GM19468 (cell line): ENCODE data around the gene IFNL1.
"Not testable (repeated sequence)": the region's sequence is repeated elsewhere in the genome, so short reads cannot be mapped to it uniquely, and the experiment has no call there.

Source experiments
- ATAC-seq: cut with Tn5 transposase; IDR thresholded peaks from one replicate; pipeline ENCODE4 v1.9.1; 2021; ENCODE audit warnings: mild to moderate bottlenecking, moderate library complexity, moderate number of reproducible peaks; ENCODE audit not compliant: unreplicated experiment; ENCODE audit errors: extremely low read depth

Gene IFNL1

GRCh38 chr19:39307046-39307821 lies 11.0 kb downstream of the IFNL1 start:
- ATAC-seq: no peak

- ATAC-seq: no peak
Observed at GRCh38 chr19:39307822-39308530, 11.8 kb downstream of the IFNL1 start.

- no peak for ATAC-seq
Observed at GRCh38 chr19:39308531-39309304, 12.5 kb downstream of the IFNL1 start.

GRCh38 chr19:39309305-39309670 lies 13.1 kb downstream of the IFNL1 start:
- ATAC-seq: not testable (repeated sequence)

- no peak for ATAC-seq
Observed at GRCh38 chr19:39310558-39311311, 14.5 kb downstream of the IFNL1 start.

DNA sequence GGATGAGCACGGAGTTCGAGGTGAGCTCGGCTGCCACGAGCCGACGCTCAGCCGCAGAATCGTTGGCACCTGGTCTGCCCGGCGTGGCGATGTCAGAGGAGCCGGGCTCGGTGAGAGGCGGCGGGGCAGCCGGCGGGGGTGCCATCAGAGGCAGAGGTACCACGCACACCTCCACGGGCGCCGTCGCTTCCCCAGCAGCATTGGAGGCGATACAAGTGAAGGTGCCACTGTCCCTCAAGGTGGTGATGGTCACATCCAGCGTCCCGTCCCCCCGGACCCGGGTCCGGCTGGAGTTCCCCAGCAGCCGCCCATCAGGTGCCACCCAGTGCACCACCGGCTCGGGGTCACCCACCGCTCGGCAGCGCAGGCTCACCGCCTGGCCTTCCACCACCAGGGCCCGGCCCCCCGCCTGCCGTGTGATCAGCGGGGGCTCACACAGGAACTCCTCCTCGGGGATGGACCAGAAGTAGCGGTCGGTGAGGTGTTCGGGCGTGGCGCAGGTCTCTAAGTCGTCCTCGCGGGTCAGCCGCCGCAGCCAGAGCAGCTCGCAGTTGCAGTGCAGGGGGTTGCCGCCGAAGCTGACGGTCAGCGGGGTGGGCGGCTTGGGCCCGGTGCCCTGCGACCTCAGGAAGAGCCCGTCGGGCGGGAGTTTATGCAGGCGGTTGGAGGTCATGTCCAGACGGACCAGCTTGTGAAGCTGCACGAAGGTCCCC lies 18.0 kb downstream of the IFNL1 start:
- ATAC-seq: no peak

GRCh38 chr19:39315933-39316332 lies 19.7 kb downstream of the IFNL1 start:
- ATAC-seq: no peak

GRCh38 chr19:39316627-39317321 lies 20.6 kb downstream of the IFNL1 start:
- ATAC-seq: no peak

DNA sequence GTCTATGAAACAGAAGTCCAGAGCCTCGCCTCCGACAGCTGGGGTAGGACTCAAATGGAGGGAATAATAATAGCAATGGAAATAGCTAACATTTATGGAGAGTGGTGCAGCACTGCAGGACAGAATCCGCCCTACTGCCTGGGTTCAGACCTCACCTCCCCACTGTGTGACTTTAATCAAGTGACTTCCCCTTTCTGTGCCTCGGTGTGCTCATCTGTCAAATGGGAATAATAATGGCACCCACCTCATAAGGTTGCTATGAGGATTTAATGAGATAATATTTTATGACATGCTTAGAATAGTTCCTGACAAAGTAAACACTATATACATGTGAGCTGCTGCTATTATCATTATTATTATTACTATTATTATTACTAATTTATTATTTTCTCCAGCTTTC lies 21.3 kb downstream of the IFNL1 start:
- no peak for ATAC-seq

DNA sequence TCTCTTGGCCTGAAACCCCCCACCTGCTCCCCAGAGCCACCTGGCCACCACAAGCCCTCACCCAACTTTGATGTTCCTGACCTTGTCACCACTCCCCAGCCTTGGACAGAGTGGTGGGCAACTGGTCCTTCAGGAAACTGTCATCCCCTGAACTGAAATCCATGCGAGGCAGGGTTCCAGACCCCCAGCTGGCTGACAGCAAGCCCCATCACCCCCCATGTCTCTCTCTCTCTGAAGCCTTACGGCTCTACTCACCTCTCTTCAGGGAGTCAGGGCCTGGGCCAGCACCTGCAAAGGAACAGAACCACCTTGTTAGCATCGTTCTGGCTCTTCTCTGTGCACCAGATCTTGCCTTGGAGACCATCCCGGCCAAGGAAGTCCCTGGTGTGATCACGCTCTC lies 21.9 kb downstream of the IFNL1 start:
- no peak for ATAC-seq

DNA sequence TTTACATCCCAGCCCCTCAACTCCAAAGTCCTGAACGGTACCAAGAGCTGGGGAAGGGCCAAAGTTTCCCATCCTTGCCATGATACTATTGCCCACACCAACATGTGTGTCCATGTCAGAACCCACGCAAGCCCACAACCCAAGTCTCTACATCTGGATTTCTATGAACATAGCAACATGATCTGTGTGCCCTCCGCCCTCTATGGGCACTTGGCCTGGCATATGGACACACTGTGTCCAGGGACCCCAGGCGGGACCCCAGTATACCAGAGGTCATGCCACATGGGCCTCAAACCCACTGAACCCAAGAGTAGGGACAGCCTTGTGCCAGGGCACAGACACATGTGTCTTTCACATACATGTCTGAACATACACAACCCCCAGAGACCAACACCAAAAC lies 22.5 kb downstream of the IFNL1 start:
- ATAC-seq: no peak

- no peak for ATAC-seq
Observed at GRCh38 chr19:39319098-39319891, 23.1 kb downstream of the IFNL1 start.

DNA sequence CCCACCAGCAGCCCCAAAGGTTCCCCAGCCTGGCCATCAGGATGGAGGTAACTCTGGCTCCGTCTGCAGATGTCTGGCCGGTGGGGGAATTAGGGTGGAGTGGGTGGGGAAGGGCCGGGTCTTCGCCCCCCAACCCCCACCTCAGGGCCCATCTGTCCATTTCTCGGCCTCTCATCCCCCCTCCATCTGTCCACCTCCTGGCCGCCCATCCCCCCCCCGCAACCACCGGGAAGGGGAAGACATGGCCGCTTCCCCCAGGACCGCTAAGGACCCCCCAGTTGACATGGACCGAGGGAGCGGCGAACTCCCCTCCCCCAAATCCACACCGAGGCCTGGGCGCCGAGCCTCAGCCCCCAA lies 23.7 kb downstream of the IFNL1 start:
- no peak for ATAC-seq

DNA sequence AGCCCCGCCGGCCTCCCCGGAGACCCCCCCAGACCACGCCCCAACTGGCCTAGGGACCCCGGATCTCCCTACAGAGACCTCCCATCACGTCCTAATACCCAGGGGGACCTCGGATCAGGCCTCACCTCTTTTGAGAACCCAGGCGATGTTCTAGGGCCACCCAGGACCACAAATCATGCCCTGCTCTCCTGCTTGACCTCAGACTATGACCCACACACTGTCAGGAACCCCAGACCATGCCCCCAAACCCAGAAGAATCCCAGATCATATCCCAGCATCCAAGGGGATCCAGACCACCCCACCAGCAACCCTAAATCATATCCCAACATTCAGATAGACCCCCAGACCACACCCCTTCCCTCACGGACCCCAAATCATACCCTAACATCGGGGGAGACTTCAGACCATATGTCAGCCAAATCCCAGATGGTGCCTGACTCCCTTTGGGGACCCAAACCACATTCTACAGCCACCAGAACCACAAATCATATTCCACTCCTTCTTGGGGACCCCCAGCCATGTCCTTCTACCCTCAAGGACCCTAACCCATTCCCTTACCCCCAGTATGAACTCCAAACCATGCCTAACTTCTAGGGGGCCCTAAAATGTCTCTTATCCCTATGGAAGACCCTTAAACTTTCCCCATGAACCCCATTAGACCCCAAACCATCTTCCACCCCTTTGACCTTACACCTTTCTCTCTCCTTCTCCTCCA lies 25.1 kb downstream of the IFNL1 start:
- no peak for ATAC-seq

- ATAC-seq: no peak
Observed at GRCh38 chr19:39321832-39322176, 25.6 kb downstream of the IFNL1 start.

- ATAC-seq: no peak
Observed at GRCh38 chr19:39324242-39324842, 28.1 kb downstream of the IFNL1 start.

- no peak for ATAC-seq
Observed at GRCh38 chr19:39325778-39326665, 29.8 kb downstream of the IFNL1 start.
